ENCODE data around the gene ANAPC5.

DNA sequence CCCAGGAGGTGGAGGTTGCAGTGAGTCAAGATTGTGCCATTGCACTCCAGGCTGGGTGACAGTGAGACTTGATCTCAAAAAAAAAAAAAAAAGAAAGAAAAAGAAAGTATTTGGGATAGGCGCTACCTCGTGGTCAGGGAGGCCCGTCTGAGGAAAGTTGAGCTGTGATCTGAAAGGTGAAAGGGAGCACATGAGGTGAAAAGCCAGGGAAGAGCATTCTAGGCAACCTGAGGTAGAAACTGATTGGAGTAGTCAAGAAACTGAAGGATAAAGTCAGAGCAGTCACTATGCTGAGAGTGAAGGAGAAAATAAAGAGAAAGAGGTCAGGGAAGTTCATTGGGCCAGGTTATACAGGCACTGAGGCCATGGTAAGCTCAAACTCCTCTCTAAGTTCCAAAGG, 7.7 kb downstream of the ANAPC5 start:
- TF ChIP-seq, protein P1, sequence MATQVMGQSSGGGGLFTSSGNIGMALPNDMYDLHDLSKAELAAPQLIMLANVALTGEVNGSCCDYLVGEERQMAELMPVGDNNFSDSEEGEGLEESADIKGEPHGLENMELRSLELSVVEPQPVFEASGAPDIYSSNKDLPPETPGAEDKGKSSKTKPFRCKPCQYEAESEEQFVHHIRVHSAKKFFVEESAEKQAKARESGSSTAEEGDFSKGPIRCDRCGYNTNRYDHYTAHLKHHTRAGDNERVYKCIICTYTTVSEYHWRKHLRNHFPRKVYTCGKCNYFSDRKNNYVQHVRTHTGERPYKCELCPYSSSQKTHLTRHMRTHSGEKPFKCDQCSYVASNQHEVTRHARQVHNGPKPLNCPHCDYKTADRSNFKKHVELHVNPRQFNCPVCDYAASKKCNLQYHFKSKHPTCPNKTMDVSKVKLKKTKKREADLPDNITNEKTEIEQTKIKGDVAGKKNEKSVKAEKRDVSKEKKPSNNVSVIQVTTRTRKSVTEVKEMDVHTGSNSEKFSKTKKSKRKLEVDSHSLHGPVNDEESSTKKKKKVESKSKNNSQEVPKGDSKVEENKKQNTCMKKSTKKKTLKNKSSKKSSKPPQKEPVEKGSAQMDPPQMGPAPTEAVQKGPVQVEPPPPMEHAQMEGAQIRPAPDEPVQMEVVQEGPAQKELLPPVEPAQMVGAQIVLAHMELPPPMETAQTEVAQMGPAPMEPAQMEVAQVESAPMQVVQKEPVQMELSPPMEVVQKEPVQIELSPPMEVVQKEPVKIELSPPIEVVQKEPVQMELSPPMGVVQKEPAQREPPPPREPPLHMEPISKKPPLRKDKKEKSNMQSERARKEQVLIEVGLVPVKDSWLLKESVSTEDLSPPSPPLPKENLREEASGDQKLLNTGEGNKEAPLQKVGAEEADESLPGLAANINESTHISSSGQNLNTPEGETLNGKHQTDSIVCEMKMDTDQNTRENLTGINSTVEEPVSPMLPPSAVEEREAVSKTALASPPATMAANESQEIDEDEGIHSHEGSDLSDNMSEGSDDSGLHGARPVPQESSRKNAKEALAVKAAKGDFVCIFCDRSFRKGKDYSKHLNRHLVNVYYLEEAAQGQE (IDR thresholded peaks at IDR 0.05; ENCODE audit: insufficient read depth in 1 of 2, low read depth in 2 of 2, low read length in 2 of 2) = no peak
- TF ChIP-seq POLR2AphosphoS5 (IDR thresholded peaks at IDR 0.05; ENCODE audit: low read depth, low read length) = no peak
